IPS-NIHi7 (cell line): ENCODE measurements around the gene H2BK1.

ENCODE experiments used
- DNase-seq: peaks from one replicate; pipeline ENCODE4 v3.0.0; 2012; ENCODE audit warnings: mixed read lengths; ENCODE audit errors: extremely low spot score

The H2BK1 gene

DNA sequence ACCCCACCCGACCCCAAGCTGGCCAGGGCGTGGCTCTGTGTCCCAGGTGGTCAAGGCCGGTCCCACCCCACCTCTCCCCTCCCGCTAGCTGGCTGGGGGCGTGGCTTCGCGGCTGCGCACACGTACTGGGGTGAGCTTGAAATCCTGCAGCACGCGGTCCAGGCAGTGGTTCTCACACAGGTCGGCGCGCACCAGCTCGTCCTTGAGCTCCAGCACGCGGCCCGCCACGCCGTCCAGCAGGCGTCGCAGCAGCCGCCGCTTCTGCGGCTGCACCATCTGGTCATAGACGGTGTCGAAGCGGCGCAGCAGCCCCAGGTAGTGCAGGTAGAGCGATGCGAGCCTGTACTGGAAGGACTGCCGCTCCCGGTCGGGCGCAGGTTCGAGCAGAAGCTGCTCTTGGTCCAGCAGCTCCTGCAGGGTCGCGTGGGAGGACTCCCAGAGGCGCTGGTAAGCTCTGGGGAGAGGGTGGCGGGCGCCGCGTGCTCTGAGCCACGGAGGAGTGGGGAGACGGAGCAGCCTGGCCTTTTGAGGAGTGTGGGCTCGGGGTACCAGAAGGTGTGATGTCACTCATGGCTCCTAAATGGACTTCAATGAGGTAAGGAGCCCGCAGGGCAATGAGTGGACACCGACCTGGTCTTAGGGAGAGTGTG, 5.8 kb downstream of the H2BK1 start:
- no peak for DNase-seq

DNA sequence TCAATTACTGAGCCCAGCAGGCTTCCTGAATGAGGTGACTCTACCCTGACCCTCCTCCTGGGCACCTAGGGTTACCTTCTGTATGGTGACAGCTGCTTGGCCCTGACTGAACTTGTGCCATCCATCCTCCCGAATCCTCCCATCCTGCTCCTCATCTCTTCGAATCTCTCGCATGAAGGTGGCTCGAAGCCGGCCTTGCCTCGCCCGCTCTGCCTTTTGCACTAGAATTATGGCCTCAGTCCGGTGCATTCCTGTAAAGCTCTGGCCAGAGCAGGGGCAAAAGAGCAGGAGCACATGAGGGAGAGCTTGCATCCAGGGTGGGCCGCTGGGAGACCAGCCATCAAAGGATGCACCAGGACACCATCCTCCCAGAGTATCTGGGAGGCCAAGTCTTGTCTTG, 7.5 kb downstream of the H2BK1 start:
- no peak for DNase-seq

DNA sequence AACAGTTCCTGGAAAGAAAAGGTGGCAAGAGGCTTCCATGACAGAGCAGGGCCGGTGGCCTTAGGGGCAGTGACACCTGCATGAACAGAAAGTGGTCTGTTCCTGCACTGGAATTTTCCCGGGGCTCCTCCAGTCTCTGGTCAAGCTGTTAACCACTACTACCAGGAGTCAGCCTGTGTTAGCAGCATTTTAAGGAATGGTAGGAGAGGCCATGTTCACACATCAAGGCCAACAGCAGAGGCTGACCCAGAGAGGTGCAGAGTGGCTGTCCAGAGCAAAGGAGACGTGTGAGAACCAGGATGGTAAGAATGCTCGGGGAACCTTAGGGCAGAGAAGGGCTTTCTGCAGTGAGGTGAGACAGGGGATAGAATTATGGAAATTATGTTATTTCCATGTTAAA, 8.5 kb downstream of the H2BK1 start:
- DNase-seq = no peak

DNA sequence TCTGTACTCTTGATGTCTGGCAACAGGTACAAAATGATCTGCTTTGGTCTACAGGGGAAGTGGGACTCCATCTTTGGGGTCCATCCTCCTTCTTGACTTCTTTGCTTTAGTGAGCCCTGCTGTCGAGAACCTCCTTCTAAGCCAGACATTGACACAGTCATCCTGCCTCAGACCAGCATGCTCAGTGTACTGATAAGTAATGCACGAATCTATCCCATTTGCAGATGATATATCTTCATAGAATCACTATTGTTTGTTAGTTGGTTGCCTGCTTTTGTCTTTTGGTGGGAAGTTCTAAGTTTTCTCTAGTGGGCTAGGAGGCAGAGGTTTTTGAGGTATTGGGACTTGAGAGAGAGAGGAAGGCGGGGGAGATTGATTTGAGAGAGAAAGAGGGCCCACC, 8.9 kb downstream of the H2BK1 start:
- no peak for DNase-seq

DNA sequence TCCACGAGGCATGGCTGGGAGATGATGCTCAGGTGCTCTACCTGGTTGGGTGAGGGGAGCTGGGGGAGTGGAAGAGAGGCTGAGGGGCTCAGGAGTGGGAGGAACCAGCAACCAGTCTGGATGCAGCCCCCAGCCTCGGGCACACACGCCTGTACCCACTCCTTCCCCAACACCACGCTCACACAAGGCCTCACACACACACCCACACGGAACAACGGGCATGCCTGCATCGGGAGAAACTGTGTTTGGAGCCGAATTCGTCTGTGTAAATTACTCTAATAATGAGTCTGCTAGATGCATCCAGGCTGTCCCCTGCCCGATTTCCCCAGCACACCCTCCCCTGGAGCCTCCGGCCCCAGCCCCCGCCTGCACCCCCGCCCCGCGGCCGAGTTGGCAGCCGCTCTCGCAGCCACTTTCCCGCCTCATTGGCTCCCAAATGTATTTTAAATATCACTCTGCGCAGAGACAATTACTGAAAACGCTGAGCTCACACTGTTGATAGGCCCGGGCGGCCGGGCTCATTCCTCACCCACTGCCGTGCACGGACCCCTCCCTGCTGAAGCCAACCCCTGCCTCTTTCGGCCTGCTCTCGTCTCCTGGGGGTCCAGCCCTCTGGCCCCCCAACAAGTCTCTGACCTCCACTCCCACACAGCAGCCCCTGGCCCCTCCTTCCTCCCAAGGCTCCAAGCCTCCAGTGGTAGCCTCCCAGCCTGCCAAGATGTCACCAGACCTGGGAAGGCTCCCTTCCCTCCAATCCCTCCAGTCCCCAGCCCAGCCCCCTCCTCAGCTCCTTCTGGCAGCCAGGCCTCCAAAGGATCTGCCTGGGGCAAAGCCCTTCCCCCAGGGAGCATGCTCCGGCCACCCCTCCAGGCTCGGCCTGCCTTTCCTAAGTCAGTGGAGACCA, 11.1 kb downstream of the H2BK1 start:
- DNase-seq = peak; percentile 76

DNA sequence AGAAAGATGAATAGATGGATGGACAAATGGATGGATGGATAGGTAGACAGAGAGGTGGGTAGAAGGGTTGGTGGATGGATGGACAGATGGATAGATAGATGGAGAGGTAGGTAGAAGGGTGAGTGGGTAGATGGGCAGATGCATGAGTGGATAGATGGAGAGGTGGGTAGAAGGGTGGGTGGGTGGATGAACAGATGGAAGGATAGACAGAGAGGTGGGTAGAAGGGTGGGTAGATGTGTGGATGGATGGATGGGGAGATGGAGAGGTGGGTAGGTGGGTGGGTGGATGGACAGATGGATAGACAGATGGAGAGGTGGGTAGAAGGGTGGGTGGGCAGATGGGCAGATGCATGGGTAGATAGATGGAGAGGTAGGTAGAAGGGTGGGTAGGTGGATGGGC, 12.4 kb downstream of the H2BK1 start:
- DNase-seq = no peak

DNA sequence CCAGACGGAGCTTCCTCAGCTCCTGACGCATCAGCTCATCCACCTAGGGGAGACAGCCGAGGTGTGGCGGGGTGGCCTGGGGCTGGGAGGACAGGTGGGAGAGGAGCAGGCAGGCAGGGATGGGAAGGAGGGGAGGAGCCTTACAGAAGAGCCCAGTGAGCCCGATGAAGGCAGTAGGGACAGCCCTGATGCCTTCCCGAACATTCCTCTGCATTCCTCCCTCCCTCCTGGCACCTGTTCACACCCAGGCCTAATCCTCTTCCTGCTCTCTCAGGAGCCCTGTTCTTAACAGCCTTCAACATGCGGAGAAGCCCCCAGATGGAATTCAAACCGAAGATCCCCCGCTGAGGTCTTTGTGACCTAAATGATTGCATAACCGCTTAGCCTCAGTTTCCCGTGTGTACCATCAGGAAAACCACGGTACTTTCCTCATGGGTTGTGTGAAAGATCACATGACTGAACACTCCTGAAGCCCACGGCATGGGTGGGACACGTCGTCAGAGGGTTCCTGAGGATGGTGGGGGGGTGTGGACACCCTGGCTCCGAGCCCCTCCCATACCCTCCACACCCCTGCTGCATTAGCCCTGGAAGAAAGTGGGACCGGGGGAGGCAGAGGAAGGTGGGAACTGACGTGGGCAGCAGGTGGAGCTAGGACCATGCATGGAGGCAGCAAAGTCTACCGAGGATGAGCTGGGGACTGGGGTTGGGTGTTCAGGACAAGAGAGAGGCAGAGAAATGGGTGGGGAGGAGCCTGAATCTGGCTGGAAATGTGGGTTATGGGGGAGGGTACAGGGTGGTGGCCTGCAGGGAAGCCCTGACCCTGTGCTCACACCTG, 14.5 kb downstream of the H2BK1 start:
- peak; percentile 51 for DNase-seq

DNA sequence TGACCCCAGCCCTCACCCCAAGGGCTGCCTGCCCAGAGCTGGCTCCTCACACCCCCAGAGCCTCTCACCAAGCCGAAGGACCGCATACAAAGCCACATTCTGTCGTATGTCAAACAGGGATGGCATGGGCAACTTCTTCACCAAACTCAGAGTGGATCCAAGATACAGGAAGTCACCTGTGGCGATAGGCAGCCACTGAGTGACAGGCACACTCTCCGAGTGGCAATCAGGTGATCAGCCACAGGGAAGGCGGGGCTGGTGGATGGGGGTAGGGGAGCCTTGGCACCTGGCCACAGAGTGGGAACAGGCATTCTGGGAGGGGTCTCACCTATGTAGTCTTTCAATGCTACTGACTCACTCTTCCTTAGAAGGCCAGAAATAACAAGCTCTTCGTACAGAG, 16.1 kb downstream of the H2BK1 start:
- DNase-seq = no peak

DNA sequence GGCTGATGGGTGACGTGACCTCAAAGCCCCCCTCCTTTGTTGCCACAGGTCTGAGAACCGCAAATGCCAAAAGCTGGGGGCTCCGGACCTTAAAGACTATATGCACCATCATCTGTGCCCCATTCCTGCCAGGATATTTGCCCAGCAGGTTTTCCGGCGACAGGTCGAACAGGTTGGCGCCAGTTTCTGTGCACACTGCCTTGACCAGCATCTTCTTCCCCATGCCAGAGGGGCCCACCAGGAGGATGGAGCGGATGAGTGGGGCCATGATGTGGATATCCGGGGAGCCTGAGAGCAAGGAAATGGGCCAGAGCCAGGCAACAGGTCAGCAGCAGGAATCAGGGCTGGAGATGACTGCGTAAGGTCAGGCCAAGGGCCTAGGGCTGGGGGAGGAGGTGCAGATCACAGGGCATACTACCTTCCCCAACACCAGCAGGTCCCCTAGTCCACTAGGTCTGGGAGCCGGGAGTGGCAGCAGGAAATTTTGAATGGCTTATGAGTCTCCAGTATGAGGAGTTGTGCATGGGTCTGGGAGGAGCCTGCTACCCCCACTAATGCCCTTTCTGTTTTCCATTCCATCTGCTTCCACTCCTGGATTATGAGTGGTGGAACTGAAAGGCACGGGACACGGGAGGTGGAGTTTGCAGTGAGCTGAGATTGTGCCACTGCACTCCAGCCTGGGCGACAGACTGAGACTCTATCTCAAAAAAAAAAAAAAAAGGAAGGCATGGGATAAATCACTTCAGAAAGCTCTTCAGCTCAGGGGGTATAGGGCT, 16.9 kb downstream of the H2BK1 start:
- no peak for DNase-seq

DNA sequence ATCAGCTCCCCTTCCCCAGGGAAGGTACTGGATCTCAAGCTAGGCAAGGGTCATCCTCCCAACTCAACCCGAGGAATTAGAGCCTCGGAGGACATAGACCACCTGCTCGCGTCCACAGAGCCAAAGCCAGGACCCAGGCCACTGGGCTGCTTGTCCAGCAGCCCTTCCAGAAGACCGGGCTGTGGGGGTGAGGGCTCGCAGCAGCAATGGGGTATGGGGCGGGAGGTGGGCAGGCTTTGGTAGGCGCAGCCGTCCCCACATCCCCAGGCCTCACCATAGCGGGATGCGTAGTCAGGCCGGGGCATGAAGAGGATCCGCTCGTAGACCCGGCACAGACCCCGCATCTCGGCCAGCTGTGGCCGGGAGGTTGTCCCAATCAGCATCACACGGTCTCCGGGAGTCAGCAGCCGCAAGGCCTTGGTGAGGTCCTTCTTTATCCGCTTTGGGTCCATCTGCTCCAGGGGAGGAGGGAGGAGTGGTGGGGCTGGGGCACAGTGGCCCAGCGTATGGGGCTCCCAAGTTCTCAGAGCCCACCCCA, 18.2 kb downstream of the H2BK1 start:
- no peak for DNase-seq

DNA sequence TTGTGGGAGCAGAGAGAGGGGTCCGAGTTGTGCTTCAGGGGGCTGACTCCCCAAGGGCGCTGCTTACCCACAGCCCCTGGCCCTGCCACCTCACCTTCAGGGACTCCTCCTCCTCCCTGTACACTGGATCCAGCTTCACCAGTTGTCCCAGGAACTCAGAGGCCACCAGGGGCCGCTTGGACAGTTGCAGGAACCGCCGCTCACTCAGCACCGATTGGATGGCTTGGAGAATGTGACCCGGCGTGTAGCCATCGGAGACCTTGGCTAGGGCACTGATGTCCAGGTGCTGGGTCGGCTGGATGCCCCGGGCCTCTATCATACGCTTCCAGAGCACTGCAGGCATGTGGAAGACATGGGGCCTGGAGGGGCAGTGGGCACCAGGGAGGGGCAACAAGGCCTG, 18.7 kb downstream of the H2BK1 start:
- DNase-seq = no peak

DNA sequence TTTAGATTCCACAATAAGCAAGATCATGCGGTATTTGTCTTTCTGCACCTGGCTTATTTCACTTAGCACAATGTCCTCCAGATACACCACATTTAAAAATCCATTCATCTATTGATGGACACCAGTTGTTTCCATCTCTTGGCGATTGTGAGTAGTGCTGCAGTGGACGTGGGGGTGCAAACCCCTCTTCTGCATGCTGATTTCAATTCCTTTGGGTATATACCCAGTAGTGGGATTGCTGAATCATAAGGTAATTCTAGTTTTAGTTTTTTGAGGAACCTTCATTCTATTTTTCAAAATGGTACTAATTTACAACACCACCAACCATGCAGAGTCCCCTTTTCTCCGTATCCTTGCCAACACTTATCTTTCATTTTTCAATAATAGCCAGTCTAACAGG, 21.2 kb downstream of the H2BK1 start:
- DNase-seq = no peak

DNA sequence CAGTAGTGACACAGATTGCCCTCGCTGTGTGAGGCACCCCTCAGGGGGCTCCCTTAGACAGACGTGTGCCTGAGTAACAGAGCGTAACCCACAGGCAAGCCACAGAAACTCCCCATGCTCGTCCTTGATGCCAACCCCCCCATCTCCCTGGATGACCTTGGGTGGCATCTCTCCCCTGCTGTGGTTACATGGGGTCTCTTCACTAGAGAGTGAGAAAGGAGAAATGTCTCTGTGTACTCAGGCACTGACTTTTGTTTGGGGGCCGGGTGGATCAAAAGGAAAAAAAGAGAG, 22.1 kb downstream of the H2BK1 start:
- no peak for DNase-seq

DNA sequence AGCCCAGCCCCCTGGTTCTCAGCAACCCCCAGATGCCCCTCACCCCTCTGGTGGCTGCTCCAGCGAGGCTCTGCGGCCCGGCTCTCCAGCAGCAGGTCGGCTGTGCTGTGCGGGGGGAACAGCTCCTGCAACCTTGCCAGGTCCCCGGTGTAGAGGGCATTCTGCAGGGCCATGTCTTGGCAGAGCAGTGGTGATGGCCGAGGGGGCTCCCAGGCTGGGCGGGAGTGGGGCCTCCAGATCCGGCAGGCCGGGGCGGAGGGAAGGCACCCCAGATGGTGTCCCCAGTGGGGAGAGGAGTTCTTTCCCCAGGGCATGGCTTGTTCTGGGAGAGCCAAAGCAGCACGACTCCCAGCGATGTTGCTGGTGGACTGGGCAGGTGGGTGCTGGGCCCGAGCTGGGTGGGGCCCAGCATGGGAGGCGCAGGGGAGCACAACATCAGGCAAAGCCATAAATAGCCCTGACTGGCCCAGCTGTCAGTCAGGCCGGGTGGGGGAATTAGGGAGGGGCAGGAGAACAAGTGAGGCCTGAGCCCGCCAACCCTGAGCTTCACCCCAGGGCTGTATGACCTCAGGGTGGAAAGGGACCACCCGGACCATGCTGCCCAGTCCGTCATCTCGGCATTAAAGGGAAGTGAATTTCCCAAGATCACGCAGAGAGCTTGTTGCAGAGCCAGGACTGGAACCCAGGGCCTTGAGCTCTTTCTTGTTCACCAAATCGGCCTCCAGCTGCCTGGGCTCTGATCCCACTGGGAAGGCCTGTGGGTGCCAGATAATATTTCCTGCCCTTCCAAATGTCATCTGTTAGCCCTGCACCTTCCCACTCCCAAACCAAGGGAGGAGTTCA, 22.7 kb downstream of the H2BK1 start:
- DNase-seq = no peak

DNA sequence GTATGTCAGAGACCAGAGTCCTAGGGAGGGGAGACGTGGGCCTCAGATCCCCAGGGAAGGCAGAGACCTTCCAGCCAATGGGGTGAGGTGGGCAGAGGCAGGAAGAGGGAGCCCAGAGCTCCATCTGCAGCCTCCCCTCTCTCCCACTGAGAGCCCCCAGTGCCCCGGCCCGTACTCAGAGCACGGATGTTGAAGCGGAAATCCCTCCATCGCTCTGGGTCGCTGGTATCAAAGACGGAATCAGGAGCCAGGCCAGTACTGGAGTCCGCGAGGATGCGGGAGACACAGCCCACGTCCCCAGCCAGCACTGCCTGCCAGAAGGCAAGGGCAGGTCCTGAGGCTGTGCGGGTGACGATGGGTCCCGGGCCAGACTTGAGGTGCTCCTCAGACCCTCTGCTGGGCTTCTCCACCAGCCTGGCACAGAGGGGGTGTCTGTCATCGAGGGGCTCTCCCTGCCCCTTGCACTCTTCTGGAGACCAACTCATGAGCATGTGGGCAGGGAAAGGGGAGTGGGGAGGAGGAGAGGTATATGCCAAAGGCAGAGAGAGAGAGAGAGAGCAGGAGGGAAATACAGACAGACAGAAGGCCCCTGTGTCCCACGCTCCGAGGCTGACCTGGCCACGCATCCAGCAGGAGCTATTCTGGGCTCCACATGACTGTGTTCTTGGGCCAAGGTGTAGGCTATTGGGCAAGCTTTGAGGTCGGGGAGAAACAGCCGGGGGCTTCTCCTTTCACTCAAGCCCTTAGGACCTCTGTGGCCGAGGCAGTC, 23.5 kb downstream of the H2BK1 start, which contains the start of gene ASB10:
Gene ASB10 (minus strand): TSS at position 611 of the 769 bp plus-strand sequence. CDS start 120 bp downstream, at position 491.
- DNase-seq = no peak

DNA sequence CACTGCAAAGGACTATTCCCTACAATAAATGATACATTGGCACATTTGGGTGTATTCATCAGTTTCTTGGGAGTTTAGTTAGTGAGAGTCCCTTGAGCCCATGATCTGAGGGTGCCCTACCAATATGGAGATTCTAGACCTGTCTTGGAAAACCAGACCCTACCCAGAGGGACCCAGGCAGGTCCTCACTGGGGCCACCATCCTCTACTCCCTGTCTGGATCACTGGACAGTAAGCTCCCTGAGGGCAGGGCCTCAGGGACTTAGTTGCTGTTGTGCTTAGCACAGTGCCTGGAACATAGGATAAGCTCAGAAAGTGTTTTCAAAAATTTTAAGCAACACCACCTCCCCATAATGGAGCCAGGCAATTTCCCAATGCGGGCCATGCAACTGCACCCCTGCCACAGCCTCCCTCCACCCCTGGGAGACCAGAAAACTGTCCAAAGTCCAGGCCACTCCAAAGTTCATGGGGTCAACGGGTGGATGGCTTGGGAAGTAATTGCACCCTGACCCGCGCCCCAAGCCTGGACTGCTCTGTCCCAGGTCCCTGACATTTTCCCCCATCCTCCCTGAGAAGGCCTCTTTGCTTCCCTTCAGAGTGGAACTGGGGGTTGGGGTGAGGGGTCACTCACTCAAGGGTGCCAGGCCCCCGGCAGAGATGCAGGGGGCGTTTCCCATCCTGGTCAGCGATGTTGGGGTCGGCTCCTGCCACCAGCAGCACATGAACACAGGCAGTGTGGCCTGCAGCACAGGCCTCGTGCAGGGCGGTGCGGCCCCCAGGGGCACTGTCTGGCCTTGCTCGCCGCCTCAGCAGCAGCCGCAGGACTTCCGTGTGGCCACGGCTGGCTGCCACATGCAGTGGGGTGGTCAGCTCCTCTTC, 24.3 kb downstream of the H2BK1 start:
- no peak for DNase-seq

DNA sequence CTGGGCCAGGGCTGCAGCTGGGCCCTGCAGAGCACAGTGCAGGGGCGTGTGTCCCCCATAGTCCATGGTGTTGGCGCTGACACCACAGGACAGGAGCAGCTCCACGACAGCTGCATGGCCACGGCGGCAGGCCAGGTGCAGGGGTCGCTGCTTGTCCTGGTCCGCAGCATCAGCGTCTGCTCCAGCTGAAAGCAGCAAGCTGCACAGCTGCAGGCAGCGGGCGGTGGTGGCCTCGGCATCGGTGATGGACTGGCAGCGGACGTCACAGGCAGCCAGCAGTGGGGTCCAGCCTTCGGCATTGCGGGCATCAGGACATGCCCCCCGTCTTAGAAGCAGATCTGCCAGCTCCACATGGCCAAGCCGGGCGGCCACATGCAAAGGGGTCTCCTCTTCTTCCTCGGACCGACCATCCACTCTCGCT, 29.3 kb downstream of the H2BK1 start:
- no peak for DNase-seq

DNA sequence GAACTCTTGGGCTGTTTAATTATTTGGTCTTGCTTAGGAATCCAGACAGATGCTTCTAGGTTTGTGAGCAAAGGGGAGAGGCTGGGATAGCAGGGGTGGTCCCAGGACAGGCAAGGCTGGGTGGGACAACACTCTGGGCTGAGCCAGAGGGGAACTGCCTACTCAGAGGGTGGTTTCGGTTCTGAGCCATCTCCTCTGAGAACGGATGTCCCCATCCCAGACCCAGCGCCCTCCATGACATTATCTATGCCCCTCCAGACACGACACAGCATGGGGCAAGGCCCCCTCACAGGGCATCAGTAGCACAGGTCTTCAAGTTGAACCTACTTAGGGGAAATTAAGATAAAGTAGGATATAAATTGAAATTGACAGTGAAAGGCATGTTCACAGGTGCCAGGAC, 30.3 kb downstream of the H2BK1 start:
- DNase-seq = no peak
